Mononuclear cell (primary cell): Measurements from ENCODE around the gene RYR2. TPM values are rescaled to one million over a fixed set of nuclear protein-coding genes. Genes with fewer than 3 reads are reported as not detected.

Experiments used
- H3K27me3 ChIP-seq: 2 replicates; pipeline ENCODE4 v1.6.0; 2011; ENCODE audit warnings: low read length, control low read depth; ENCODE audit not compliant: insufficient read depth
- H3K4me1 ChIP-seq: 2 replicates; pipeline ENCODE4 v1.5.1; 2011; ENCODE audit warnings: mild to moderate bottlenecking, low read length, control low read depth; ENCODE audit not compliant: insufficient read depth
- H3K4me3 ChIP-seq: 2 replicates; pipeline ENCODE4 v1.5.1; 2011; ENCODE audit warnings: mild to moderate bottlenecking, low read length, moderate library complexity
- H3K9me3 ChIP-seq: 2 replicates; pipeline ENCODE4 v1.5.1; 2011; ENCODE audit warnings: low read depth, mild to moderate bottlenecking, control low read depth, low read length
- total RNA-seq: library from RNA; depleted of rRNA; stranded (reverse); fragments of >200 nt; gene quantifications from one replicate; pipeline ENCODE4 v1.2.3, GENCODE V29; 2012

Gene RYR2
- total RNA-seq, 1 donor, result 0.21 TPM

- Histone ChIP-seq H3K9me3 (no peaks in the 10 kb centered on the region), H3K27me3 (no peaks in the 10 kb centered on the region), H3K4me3 (no peak overlapping the region), H3K4me1 (no peaks in the 10 kb centered on the region)
Observed at GRCh38 chr1:237705462-237705861, 663.5 kb downstream of the RYR2 start.

GRCh38 chr1:237709355-237709754, 667.4 kb downstream of the RYR2 start:
- Histone ChIP-seq H3K4me3 (no peak overlapping the region), H3K4me1 (no peaks in the 10 kb centered on the region), H3K9me3 (no peaks in the 10 kb centered on the region), H3K27me3 (no peaks in the 10 kb centered on the region)

DNA sequence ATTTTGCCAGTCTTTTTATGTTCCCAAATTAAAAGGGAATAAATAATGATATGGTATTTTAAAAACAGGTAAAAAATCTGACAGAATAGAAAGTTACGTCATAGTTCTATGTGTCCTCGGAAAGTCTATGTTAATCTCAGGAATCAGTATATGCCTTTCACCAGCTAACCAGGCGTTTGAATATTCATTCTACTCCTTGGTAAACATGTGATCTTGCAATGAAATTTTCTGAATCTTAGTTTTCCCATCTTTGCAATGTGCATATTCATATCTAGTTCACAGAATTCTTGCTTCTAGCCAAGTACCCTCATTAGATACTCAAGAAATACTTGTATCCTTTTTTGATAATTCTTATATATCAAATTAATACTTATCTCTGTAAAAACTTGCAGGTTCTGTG, 669.3 kb downstream of the RYR2 start:
- Histone ChIP-seq H3K4me3 (no peak overlapping the region), H3K9me3 (no peaks in the 10 kb centered on the region), H3K27me3 (no peaks in the 10 kb centered on the region), H3K4me1 (no peaks in the 10 kb centered on the region)

DNA sequence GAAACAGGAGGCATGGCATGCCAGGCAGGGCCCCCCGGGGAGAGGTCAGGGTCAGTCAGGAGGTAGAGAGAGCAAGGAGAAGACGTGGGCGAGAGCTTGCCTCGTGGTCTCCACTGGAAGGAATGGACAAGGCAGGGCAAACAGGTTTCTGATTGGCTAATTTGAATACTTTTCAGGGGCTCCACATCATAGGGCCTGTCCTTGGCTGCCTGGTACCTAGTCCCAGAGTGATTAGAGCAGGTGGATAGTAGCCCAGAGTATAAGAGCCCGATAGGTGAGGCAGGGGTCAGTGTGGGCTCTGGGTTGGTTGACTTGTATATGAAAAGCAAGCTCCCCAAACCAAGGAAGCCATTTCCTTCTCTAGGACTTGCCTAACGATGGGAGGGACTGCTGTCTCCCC, 670.1 kb downstream of the RYR2 start:
- Histone ChIP-seq H3K4me3 (no peak overlapping the region), H3K27me3 (no peaks in the 10 kb centered on the region), H3K9me3 (no peaks in the 10 kb centered on the region), H3K4me1 (no peaks in the 10 kb centered on the region)

DNA sequence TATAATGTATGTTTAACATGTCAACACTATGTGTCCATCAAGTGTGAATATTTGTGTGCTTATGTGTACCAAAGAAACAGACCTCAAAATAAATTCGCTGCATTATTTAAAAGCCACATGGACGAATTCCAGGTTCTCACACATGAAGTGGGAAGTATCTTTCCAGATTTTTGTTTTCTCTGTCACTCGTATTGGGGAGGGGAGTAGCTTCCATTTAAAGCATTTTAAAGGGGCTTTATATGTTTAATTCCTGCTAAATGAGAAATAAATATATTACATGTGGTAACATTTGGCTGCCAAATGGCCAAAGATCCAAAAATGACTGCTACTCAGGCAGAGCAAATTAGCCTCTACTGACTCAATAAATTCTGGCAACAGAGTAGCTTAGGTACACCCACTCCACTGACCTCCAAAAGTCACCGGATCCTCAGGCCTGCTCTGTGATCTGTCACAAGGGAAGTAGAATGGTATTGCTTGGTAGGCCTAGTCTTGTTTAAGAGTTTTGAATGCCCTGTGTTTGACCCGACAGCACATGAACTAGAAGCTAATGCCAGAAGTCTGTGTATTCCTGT, 670.7 kb downstream of the RYR2 start:
- H3K9me3 ChIP-seq, result no peaks in the 10 kb centered on the region
- no peak overlapping the region for H3K4me3 ChIP-seq
- H3K4me1 ChIP-seq, result no peaks in the 10 kb centered on the region
- H3K27me3 ChIP-seq, result no peaks in the 10 kb centered on the region

DNA sequence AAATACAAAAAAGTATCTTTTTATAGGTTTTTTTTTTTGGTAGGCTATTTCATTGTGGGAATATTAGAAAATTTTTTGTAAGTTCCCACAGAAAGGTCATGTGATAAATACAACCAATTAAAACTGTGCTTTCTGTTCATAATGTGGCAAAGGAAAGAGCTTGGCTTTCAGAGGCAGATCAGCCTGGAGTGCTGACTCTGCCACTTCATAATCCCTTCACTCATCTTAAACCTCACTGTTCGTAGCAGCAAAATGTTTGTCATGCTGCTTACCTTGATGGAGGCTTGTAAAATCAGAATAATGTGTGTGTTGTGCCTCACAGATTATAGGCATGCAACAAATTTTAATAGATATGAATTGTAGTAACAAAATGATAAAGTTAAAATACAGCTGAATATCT, 671.9 kb downstream of the RYR2 start:
- Histone ChIP-seq H3K4me1 (no peaks in the 10 kb centered on the region), H3K4me3 (no peak overlapping the region), H3K27me3 (no peaks in the 10 kb centered on the region), H3K9me3 (no peaks in the 10 kb centered on the region)

- Histone ChIP-seq H3K9me3 (no peaks in the 10 kb centered on the region), H3K4me3 (no peak overlapping the region), H3K4me1 (no peaks in the 10 kb centered on the region), H3K27me3 (no peaks in the 10 kb centered on the region)
Observed at GRCh38 chr1:237717106-237717505, 675.1 kb downstream of the RYR2 start.

DNA sequence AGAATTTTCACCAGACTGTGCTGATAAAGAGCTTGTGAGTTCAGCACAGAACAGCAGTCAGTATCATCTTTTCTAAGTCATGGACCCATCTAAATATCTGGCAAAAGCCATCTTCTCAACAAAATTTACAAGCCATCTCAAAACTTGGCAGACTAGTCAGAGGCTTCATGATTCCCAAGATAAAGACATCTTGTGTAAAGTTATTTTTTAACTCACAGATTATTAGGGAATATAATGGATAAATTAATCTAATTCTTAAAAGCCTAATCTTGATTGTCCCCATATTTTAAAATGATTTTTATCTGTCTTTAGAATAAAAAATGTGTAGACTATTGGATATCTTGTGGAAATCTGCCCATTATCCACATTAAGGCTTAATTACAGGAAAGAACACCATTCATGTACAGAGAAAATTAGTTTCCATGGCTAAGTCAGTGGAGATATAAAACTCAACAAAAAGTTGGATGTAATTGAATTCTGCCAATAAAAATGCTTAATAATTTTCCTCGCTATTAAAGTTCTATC, 688.9 kb downstream of the RYR2 start:
- no peaks in the 10 kb centered on the region for H3K27me3 ChIP-seq
- H3K4me1 ChIP-seq, result no peaks in the 10 kb centered on the region
- H3K4me3 ChIP-seq, result no peak overlapping the region
- no peaks in the 10 kb centered on the region for H3K9me3 ChIP-seq

GRCh38 chr1:237732657-237733056, 690.7 kb downstream of the RYR2 start:
- Histone ChIP-seq H3K9me3 (no peaks in the 10 kb centered on the region), H3K4me1 (no peaks in the 10 kb centered on the region), H3K4me3 (no peak overlapping the region), H3K27me3 (no peaks in the 10 kb centered on the region)

DNA sequence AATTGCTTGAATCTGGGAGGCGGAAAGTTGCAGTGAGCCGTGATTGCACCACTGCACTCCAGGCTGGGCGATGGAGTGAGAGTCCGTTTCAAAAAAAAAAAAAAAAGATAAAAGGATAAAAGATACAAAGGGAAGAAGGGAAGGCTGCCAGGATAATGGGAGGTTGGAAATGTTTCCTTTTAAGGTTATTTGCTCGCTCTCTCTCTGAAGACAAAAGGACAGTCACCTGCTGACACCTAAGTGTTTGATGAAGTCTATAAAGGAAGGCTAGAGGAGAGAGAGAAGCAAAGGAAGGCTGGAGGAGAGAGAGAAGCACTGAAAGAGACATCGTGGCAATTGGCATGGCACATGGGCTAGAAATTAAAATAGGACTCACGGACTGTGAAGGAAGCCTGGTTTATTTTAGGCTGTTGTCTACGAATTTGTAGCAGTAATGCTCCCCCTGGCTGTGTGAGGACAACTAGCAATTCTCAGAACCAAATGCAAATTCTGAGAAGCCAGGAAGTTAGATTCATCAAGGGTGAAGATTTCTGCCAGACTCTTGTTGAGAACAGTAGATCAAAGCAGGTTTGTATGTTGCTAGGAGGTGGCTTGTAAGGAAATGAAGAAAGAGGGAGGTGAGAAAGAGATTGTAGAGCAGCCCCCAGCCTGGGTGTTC, 694.5 kb downstream of the RYR2 start:
- Histone ChIP-seq H3K4me3 (no peak overlapping the region), H3K9me3 (no peaks in the 10 kb centered on the region), H3K27me3 (no peaks in the 10 kb centered on the region), H3K4me1 (no peaks in the 10 kb centered on the region)

DNA sequence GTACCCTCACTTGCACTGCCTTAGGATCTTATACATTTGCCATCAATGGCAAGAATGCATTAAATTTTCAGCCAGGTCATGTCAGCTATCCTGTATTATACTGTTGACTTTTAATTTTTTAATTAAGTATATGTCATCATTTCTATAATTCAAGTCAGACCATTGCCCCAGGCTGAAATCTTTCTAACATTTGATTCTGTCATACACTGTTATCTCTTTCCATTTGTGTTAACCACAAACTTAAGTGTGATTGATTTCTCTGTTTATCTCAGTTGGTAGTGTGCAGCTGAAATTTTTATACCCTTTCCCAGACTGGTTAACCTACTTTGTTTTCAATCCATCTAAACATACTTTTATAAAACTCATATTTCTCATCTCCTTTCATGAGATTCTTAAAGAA, 695.5 kb downstream of the RYR2 start:
- Histone ChIP-seq H3K4me3 (no peak overlapping the region), H3K9me3 (no peaks in the 10 kb centered on the region)

DNA sequence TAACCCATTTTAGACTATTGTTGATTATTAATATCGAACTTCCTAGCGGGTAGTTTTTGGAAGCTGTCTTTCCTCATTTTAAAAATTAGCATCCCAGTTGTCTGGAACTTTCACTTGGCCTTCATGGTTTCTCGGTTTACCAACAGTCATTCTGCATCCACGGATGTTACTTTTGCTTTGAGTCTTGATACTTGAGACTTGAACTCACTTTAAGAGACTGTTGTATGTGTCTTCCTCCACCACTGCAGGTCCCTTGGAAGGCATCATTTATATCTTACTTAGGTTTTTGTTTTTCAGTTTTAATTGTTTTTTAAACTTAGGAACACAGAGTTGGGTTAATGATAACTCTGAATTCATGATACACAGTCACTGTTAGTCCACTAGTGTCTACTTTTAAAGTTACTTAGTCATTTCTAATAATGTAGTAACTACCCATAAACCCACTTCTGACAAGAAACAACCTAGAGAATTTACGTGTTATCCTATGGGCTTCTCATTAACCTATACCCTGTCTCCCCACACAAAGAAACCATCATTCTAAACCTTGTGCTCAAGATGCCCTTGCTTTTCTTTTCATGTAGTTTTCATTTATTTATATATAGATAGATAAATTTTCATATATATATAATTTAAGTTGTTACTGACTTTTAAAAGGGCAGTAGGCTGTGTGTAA, 696.1 kb downstream of the RYR2 start:
- Histone ChIP-seq H3K4me1 (no peaks in the 10 kb centered on the region), H3K9me3 (no peaks in the 10 kb centered on the region), H3K4me3 (no peak overlapping the region), H3K27me3 (no peaks in the 10 kb centered on the region)

More for the DNA sequence above, 695.5 kb downstream of the RYR2 start:
- no peaks in the 10 kb centered on the region for H3K4me1 ChIP-seq
- H3K27me3 ChIP-seq, result no peaks in the 10 kb centered on the region

DNA sequence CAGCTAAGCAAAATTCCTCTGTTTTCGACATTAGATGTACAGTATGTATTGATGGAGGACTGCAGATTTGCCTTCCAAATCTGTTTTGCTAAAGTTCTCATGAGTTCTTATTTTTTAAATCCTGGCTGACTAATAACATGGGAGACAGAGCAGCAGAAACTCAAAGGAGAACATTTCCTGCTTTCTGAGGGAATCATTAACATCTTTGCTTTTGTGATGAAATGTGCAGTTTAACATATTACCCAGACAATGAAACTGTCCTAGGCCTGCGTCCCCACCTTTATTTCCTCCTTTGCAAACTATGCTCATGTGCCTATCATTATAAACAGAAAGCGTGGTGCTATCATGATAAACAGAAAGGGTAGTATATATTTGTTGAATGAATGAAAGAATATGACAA, 698.9 kb downstream of the RYR2 start:
- no peaks in the 10 kb centered on the region for H3K4me1 ChIP-seq
- no peak overlapping the region for H3K4me3 ChIP-seq
- H3K9me3 ChIP-seq, result no peaks in the 10 kb centered on the region
- H3K27me3 ChIP-seq, result no peaks in the 10 kb centered on the region

DNA sequence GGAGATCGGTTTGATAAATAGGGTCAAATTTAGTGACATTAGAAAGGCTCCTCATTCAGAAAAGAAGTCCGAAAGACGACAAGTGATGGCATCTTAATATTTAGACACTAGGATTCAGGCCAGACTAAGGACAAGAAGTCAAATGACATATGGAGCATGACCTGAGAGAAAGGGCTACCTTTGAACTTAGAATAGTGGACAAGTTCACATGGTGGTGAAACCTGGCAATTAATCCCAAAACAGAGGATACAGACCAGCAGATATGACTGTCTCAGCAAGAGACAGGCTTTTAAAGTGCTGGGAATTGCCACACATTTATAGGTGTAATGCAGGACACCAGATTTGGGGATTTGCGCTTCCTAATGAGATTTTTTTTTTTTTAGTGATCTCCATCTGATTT, 703.6 kb downstream of the RYR2 start:
- Histone ChIP-seq H3K9me3 (no peaks in the 10 kb centered on the region), H3K4me3 (no peak overlapping the region), H3K4me1 (no peaks in the 10 kb centered on the region), H3K27me3 (no peaks in the 10 kb centered on the region)

GRCh38 chr1:237748171-237748960, 706.4 kb downstream of the RYR2 start:
- H3K9me3 ChIP-seq, result no peaks in the 10 kb centered on the region
- no peaks in the 10 kb centered on the region for H3K4me1 ChIP-seq
- no peaks in the 10 kb centered on the region for H3K27me3 ChIP-seq
- H3K4me3 ChIP-seq, result no peak overlapping the region
